Fibroblast of lung (primary cell): Measurements from ENCODE around the gene ALDH3B2. TPM values are rescaled to one million over a fixed set of nuclear protein-coding genes. Genes with fewer than 3 reads are reported as not detected.

ENCODE experiments used
- DNase-seq, 2 donors: peaks; one replicate each; pipeline versions ENCODE4 v3.0.0 to v3.0.0-alpha.2; 2010; ENCODE audit warnings: low read depth in 2 of 2
- H2AFZ ChIP-seq: 2 replicates; pipeline ENCODE4 v1.5.1; 2012; ENCODE audit warnings: low read length, control low read depth, inconsistent platforms
- H3K27ac ChIP-seq: 2 replicates; pipeline ENCODE4 v1.5.1; 2011; ENCODE audit warnings: low read length, control low read depth; ENCODE audit not compliant: insufficient read depth
- H3K27me3 ChIP-seq: 2 replicates; pipeline ENCODE4 v1.5.1; 2011; ENCODE audit warnings: mild to moderate bottlenecking, low read length; ENCODE audit not compliant: control insufficient read depth, insufficient read depth
- H3K36me3 ChIP-seq: 2 replicates; pipeline ENCODE4 v1.5.1; 2011; ENCODE audit warnings: low read length; ENCODE audit not compliant: control insufficient read depth, insufficient read depth
- H3K4me1 ChIP-seq: 2 replicates; pipeline ENCODE4 v1.5.1; 2011; ENCODE audit warnings: low read length; ENCODE audit not compliant: control insufficient read depth, insufficient read depth; ENCODE audit errors: extremely low read depth
- H3K4me2 ChIP-seq: 2 replicates; pipeline ENCODE4 v1.5.1; 2011; ENCODE audit warnings: low read length, control low read depth; ENCODE audit not compliant: insufficient read depth; ENCODE audit errors: extremely low read depth
- H3K4me3 ChIP-seq, 4 experiments: fragments of 200-600 bp in 1 of 4; sonication (generic) in 1 of 4; replicated peaks in 1 of 4; 2 replicates each; pipeline ENCODE4 v1.5.1; 2011 to 2016; ENCODE audit warnings: low read length in 4 of 4, low read depth in 3 of 4, mild to moderate bottlenecking in 3 of 4, control low read depth in 2 of 4, inconsistent platforms in 1 of 4, mixed read lengths in 1 of 4; ENCODE audit not compliant: insufficient read depth in 1 of 4; ENCODE audit errors: control extremely low read depth in 1 of 4
- H3K79me2 ChIP-seq: 2 replicates; pipeline ENCODE4 v1.5.1; 2012; ENCODE audit warnings: mild to moderate bottlenecking, low read length, inconsistent platforms; ENCODE audit not compliant: control insufficient read depth, insufficient read depth
- H3K9ac ChIP-seq: 2 replicates; pipeline ENCODE4 v1.5.1; 2011; ENCODE audit warnings: mild to moderate bottlenecking, low read length, control low read depth; ENCODE audit not compliant: insufficient read depth
- H3K9me3 ChIP-seq: 2 replicates; pipeline ENCODE4 v1.5.1; 2012; ENCODE audit warnings: low read depth, low read length; ENCODE audit not compliant: control insufficient read depth, insufficient read depth
- H4K20me1 ChIP-seq: 2 replicates; pipeline ENCODE4 v1.5.1; 2011; ENCODE audit warnings: low read length; ENCODE audit not compliant: control insufficient read depth, insufficient read depth; ENCODE audit errors: extremely low read depth
- CTCF ChIP-seq, 2 donors: IDR thresholded peaks in 1 of 2; conservative IDR thresholded peaks in 1 of 2; 1 replicate in 1 of 2; 2 replicates in 1 of 2; pipeline ENCODE4 v1.5.1; 2011 to 2012; ENCODE audit warnings: low read length in 2 of 2, control low read depth in 1 of 2, inconsistent platforms in 1 of 2, low read depth in 1 of 2, mild to moderate bottlenecking in 1 of 2
- EZH2 ChIP-seq: IDR thresholded peaks from 2 replicates; pipeline ENCODE4 v1.5.1; 2012; ENCODE audit warnings: low read length, control low read depth, mild to moderate bottlenecking; ENCODE audit errors: missing control alignments
- polyA plus RNA-seq, 2 donors: library from polyadenylated mRNA; depleted of rRNA in 1 of 2; stranded (reverse) in 1 of 2; unstranded in 1 of 2; fragments of >200 nt; gene quantifications; 2 replicates each; pipeline ENCODE4 v1.2.1, GENCODE V29; 2011 to 2012; ENCODE audit warnings: missing spikeins in 1 of 2
- total RNA-seq: library from RNA; depleted of rRNA; stranded (reverse); fragments of >200 nt; gene quantifications from 2 replicates; pipeline ENCODE4 v1.2.1, GENCODE V29; 2014

Gene ALDH3B2
- total and polyA plus RNA-seq, 2 donors (not counting 1 experiment from before 2014, with no cell fraction given): not detected

- Histone ChIP-seq H2AFZ (no peak overlapping the region), H3K36me3 (no peaks in the 10 kb centered on the region), H3K79me2 (no peaks in the 10 kb centered on the region), H3K4me3 (no peak overlapping the region), H4K20me1 (no peaks in the 10 kb centered on the region), H3K27ac (no peak overlapping the region), H3K4me2 (no peak overlapping the region), H3K4me1 (peaks cover 3% of the 10 kb centered on the region), H3K27me3 (no peaks in the 10 kb centered on the region), H3K9me3 (no peaks in the 10 kb centered on the region), H3K9ac (no peak overlapping the region)
- DNase-seq: no peak
- TF ChIP-seq EZH2: no peak
- TF ChIP-seq CTCF (conservative IDR thresholded peaks at IDR 0.05 in 1 of 2, IDR thresholded peaks at IDR 0.05 in 1 of 2; ENCODE audit: low read depth in 1 of 2, low read length in 2 of 2): no peak
These were observed 41.3 kb downstream of the ALDH3B2 start for GRCh38 chr11:67632982-67633755.

GRCh38 chr11:67632175-67632981 lies 42.0 kb downstream of the ALDH3B2 start:
- Histone ChIP-seq H3K4me1 (peaks cover 3% of the 10 kb centered on the region), H3K36me3 (no peaks in the 10 kb centered on the region), H3K27me3 (no peaks in the 10 kb centered on the region), H3K4me3 (no peak overlapping the region), H4K20me1 (no peaks in the 10 kb centered on the region), H3K9ac (no peak overlapping the region), H3K27ac (no peak overlapping the region), H3K4me2 (no peak overlapping the region), H2AFZ (no peak overlapping the region), H3K79me2 (no peaks in the 10 kb centered on the region), H3K9me3 (no peaks in the 10 kb centered on the region)
- TF ChIP-seq CTCF (conservative IDR thresholded peaks at IDR 0.05 in 1 of 2, IDR thresholded peaks at IDR 0.05 in 1 of 2; ENCODE audit: low read depth in 1 of 2, low read length in 2 of 2) (no peak), EZH2 (no peak)
- DNase-seq: no peak

- Histone ChIP-seq H4K20me1 (no peaks in the 10 kb centered on the region), H3K4me2 (no peak overlapping the region), H3K36me3 (no peaks in the 10 kb centered on the region), H3K27me3 (no peaks in the 10 kb centered on the region), H3K9me3 (no peaks in the 10 kb centered on the region), H3K9ac (no peak overlapping the region), H3K4me1 (peaks cover 3% of the 10 kb centered on the region), H2AFZ (no peak overlapping the region), H3K79me2 (no peaks in the 10 kb centered on the region), H3K4me3 (no peak overlapping the region), H3K27ac (no peak overlapping the region)
- TF ChIP-seq EZH2: no peak
- no peak for TF ChIP-seq CTCF (conservative IDR thresholded peaks at IDR 0.05 in 1 of 2, IDR thresholded peaks at IDR 0.05 in 1 of 2; ENCODE audit: low read depth in 1 of 2, low read length in 2 of 2)
- no peak for DNase-seq
These were observed 42.6 kb downstream of the ALDH3B2 start for GRCh38 chr11:67631853-67632174.
